BLaER1 (cell line): Measurements from ENCODE around the gene MACROH2A1.
A peak's percentile ranks its signal among the peaks of the same experiment; 100 is the strongest.

Experiments
- H3K27ac ChIP-seq: shearing (Covaris generic); formaldehyde crosslinking; 2 replicates; pipeline ENCODE4 v1.8.1; 2022
- H3K27me3 ChIP-seq: shearing (Covaris generic); formaldehyde crosslinking; 2 replicates; pipeline ENCODE4 v1.8.1; 2022
- H3K36me3 ChIP-seq: shearing (Covaris generic); formaldehyde crosslinking; 2 replicates; pipeline ENCODE4 v1.8.1; 2022
- H3K4me1 ChIP-seq: shearing (Covaris generic); formaldehyde crosslinking; 2 replicates; pipeline ENCODE4 v1.8.1; 2022
- H3K4me2 ChIP-seq: shearing (Covaris generic); formaldehyde crosslinking; 2 replicates; pipeline ENCODE4 v1.8.1; 2022
- H3K4me3 ChIP-seq: shearing (Covaris generic); formaldehyde crosslinking; 2 replicates; pipeline ENCODE4 v1.8.1; 2022
- H3K9ac ChIP-seq: shearing (Covaris generic); formaldehyde crosslinking; 2 replicates; pipeline ENCODE4 v1.8.1; 2022
- H3K9me3 ChIP-seq: shearing (Covaris generic); formaldehyde crosslinking; 2 replicates; pipeline ENCODE4 v1.8.1; 2022
- H4K20me1 ChIP-seq: shearing (Covaris generic); formaldehyde crosslinking; 2 replicates; pipeline ENCODE4 v1.8.1; 2022
- Cebpa-rat ChIP-seq: shearing (Covaris generic); IDR thresholded peaks from 2 replicates; pipeline ENCODE4 v1.8.1; 2022

Gene MACROH2A1

DNA sequence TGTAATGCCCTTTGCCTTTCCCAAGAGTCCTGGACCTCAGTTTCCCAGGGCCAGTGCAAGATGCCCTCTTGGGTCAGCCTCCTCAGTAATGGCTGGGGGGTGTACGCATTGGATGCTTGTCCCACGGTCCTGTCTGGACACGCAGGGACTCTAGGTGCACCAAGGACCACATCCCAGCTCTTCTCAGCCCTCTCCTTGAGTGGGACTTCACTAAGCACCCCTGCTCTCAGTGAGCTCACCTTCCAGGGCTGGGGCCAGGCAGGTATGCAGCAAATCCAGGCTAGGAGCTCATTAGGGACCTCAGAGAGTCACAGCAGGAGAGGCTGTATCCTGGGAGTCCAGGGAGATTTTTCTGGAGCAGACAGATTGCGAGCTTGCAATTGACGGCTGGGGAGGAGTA, 59.8 kb downstream of the MACROH2A1 start:
- no peak overlapping the region for H3K4me2 ChIP-seq
- no peak overlapping the region for H3K9ac ChIP-seq
- no peaks in the 10 kb centered on the region for H3K4me1 ChIP-seq
- H3K4me3 ChIP-seq: no peak overlapping the region
- no peaks in the 10 kb centered on the region for H3K27me3 ChIP-seq
- peaks cover 100% of the 10 kb centered on the region for H3K36me3 ChIP-seq
- no peak overlapping the region for H3K27ac ChIP-seq
- peaks cover 73% of the 10 kb centered on the region for H4K20me1 ChIP-seq
- H3K9me3 ChIP-seq: no peaks in the 10 kb centered on the region
- no peak for TF ChIP-seq Cebpa-rat

DNA sequence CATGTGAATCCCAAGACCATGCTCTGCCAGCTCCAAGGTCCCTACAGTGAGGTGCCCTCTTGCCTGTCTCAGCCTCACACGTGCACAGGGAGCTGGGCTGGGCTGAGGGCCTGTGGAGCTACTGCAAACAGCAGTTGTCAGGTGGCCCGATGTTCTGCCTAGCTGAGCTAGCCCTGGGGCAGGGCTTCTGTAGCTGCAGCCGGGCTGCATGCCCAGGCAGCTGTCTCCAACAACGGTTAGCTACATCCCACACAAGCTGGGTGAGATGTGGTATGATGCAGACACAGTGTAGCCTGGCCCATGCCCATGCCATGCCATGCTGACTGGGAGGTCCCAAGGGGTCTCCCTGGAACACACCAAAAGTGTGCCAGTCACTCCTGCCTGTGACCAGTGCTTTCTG, 62.0 kb downstream of the MACROH2A1 start:
- H3K4me1 ChIP-seq: no peaks in the 10 kb centered on the region

DNA sequence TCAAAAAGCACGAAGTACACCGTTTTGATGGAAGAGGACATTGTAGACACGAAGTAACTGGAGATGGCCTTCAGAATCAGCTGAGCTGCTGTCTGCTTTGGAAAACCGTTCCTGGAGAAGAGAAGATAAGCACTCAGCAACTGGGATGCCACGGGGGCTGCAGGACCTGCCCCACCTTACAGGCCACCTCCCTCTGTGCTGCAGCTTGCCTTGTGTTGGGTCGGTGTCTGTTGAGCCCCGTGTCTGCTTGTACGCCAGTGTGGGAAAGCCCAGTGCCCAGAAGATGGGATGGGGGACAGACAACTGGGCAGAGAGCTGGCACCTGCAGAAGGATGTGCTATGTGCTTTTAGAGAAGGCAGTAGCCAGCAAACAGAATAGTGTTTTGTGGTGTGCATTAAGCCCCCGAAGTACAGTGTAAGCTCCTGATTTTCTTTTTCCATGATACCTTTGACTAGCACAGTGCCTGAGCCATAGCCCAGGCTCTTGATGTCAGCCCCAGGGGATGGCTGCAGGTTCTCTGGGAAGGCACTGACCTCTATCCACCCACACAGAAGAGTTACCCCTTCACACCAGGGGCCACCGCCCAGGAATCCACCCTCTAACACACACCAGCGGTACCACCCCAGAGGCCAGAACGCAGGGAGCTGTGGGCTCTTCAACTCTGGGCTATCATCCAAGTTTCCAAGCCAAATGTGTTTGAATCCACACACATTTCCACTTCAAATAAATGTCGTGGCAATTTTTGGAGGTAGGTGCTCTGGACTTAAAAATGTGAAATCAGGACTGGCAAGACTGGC, 63.8 kb downstream of the MACROH2A1 start:
- Histone ChIP-seq H3K4me1 (no peaks in the 10 kb centered on the region), H3K27ac (peak overlapping the region; percentile 20; the same call in 1 of the 2 replicates), H4K20me1 (peaks cover 78% of the 10 kb centered on the region), H3K9me3 (no peaks in the 10 kb centered on the region), H3K36me3 (peaks cover 98% of the 10 kb centered on the region), H3K9ac (no peak overlapping the region), H3K4me3 (no peak overlapping the region), H3K4me2 (no peak overlapping the region), H3K27me3 (no peaks in the 10 kb centered on the region)
- no peak for TF ChIP-seq Cebpa-rat

More for the DNA sequence above, 62.0 kb downstream of the MACROH2A1 start:
- no peaks in the 10 kb centered on the region for H3K27me3 ChIP-seq
- no peak overlapping the region for H3K4me2 ChIP-seq
- H4K20me1 ChIP-seq: peaks cover 88% of the 10 kb centered on the region
- peak overlapping the region; percentile 19; the same call in 1 of the 2 replicates for H3K27ac ChIP-seq
- H3K9ac ChIP-seq: no peak overlapping the region
- H3K9me3 ChIP-seq: no peaks in the 10 kb centered on the region
- TF ChIP-seq Cebpa-rat: no peak
- no peak overlapping the region for H3K4me3 ChIP-seq
- H3K36me3 ChIP-seq: peaks cover 98% of the 10 kb centered on the region

GRCh38 chr5:135333732-135334515, 65.1 kb downstream of the MACROH2A1 start:
- no peak for TF ChIP-seq Cebpa-rat
- Histone ChIP-seq H3K4me2 (no peak overlapping the region), H3K36me3 (peaks cover 97% of the 10 kb centered on the region), H3K27ac (peak overlapping the region; percentile 30; the same call in 1 of the 2 replicates), H4K20me1 (peaks cover 67% of the 10 kb centered on the region), H3K9me3 (no peaks in the 10 kb centered on the region), H3K9ac (no peak overlapping the region), H3K4me3 (no peak overlapping the region), H3K27me3 (no peaks in the 10 kb centered on the region), H3K4me1 (no peaks in the 10 kb centered on the region)

GRCh38 chr5:135332519-135333150, 66.4 kb downstream of the MACROH2A1 start:
- no peak overlapping the region for H3K4me3 ChIP-seq
- no peak overlapping the region for H3K9ac ChIP-seq
- no peaks in the 10 kb centered on the region for H3K9me3 ChIP-seq
- no peak overlapping the region for H3K4me2 ChIP-seq
- peaks cover 84% of the 10 kb centered on the region for H3K36me3 ChIP-seq
- H3K27me3 ChIP-seq: no peaks in the 10 kb centered on the region
- no peak overlapping the region for H3K27ac ChIP-seq
- H3K4me1 ChIP-seq: no peaks in the 10 kb centered on the region
- H4K20me1 ChIP-seq: peaks cover 55% of the 10 kb centered on the region
- no peak for TF ChIP-seq Cebpa-rat

- Histone ChIP-seq H3K9ac (no peak overlapping the region), H3K36me3 (peaks cover 74% of the 10 kb centered on the region), H3K9me3 (no peaks in the 10 kb centered on the region), H3K27ac (no peak overlapping the region), H3K27me3 (no peaks in the 10 kb centered on the region), H3K4me3 (no peak overlapping the region), H3K4me2 (no peak overlapping the region), H4K20me1 (peaks cover 45% of the 10 kb centered on the region), H3K4me1 (no peaks in the 10 kb centered on the region)
- TF ChIP-seq Cebpa-rat: no peak
Observed at GRCh38 chr5:135331612-135332011, 67.4 kb downstream of the MACROH2A1 start.

- peaks cover 38% of the 10 kb centered on the region for H4K20me1 ChIP-seq
- H3K27me3 ChIP-seq: no peaks in the 10 kb centered on the region
- no peak overlapping the region for H3K9ac ChIP-seq
- no peak overlapping the region for H3K4me3 ChIP-seq
- no peaks in the 10 kb centered on the region for H3K9me3 ChIP-seq
- H3K36me3 ChIP-seq: peaks cover 65% of the 10 kb centered on the region
- H3K4me2 ChIP-seq: no peak overlapping the region
- no peak overlapping the region for H3K27ac ChIP-seq
- no peaks in the 10 kb centered on the region for H3K4me1 ChIP-seq
- TF ChIP-seq Cebpa-rat: no peak
Observed at GRCh38 chr5:135330798-135331096, 68.3 kb downstream of the MACROH2A1 start.

DNA sequence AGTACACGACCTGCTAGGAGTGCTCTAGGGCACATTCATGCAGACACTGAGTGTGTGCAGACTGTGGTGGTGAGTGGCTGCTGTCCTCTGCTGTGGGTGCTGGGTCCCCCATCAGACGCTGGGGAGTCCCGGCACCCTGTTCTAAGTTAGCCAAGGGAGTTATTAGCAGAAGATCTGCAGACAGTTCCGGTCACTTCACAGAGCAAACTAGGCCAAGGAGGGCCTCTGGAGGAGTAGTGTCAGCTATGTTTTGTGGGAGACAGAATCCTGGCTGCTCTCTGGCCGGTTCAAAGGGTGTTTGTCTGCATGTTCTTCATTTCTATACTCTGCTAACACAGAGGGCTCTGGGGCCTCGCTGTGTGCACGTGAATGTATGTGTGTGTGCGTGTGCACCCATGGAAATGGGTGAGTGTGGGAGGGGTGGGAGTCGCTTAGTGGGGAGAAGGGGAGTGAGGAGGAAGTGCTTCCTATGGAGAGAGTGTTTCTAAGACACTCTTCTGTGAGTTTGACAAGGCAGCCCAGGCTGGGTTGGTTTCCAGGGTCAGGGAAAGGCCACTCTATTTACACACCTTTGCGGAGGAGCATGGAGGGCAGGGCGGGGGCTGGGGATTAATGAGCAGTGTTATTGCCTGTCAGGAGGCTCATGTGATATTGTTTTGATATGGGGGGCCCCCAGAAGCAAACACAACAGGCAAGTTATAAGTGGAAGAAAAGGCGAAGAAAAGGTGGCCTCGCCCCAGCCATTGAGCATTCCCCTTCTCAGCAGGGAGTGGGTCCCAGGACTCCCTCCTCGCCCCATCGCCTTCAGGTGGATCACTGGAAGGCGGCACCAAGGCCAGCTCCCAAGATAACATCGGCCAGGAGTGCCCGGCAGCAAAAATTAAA, 68.9 kb downstream of the MACROH2A1 start:
- Histone ChIP-seq H3K9me3 (no peaks in the 10 kb centered on the region), H3K4me2 (no peak overlapping the region), H3K4me1 (no peaks in the 10 kb centered on the region), H3K36me3 (peaks cover 59% of the 10 kb centered on the region), H3K4me3 (no peak overlapping the region), H3K27me3 (no peaks in the 10 kb centered on the region), H3K27ac (no peak overlapping the region), H3K9ac (no peak overlapping the region), H4K20me1 (peaks cover 32% of the 10 kb centered on the region)
- TF ChIP-seq Cebpa-rat: no peak

- no peak overlapping the region for H3K4me3 ChIP-seq
Observed at GRCh38 chr5:135329066-135329912, 69.7 kb downstream of the MACROH2A1 start.

More at GRCh38 chr5:135329066-135329912, 69.7 kb downstream of the MACROH2A1 start:
- Histone ChIP-seq H3K27ac (no peak overlapping the region), H3K9me3 (no peaks in the 10 kb centered on the region), H4K20me1 (peaks cover 25% of the 10 kb centered on the region; the same call in 1 of the 2 replicates), H3K27me3 (no peaks in the 10 kb centered on the region), H3K9ac (no peak overlapping the region), H3K4me1 (no peaks in the 10 kb centered on the region), H3K4me2 (no peak overlapping the region), H3K36me3 (peaks cover 50% of the 10 kb centered on the region)
- TF ChIP-seq Cebpa-rat: no peak
